ENCODE data around the gene KLK14.
A peak's percentile ranks its signal among the peaks of the same experiment; 100 is the strongest.

Gene KLK14

GRCh38 chr19:51123381-51123800 lies 40.7 kb upstream of the KLK14 start:
- Histone ChIP-seq H3K27ac (ENCODE audit: low read depth, low read length) (no peak overlapping the region), H3K27me3 (ENCODE audit: control insufficient read depth in 1 of 2, insufficient read depth in 2 of 2, low read length in 2 of 2) (no peaks in the 10 kb centered on the region), H3K9me3 (ENCODE audit: control insufficient read depth in 1 of 2, low read length in 2 of 2) (no peaks in the 10 kb centered on the region), H3K4me3 (ENCODE audit: low read depth in 1 of 2, low read length in 2 of 2) (no peak overlapping the region), H3K36me3 (ENCODE audit: control insufficient read depth in 1 of 2, insufficient read depth in 2 of 2, low read length in 2 of 2) (no peaks in the 10 kb centered on the region), H3K4me1 (ENCODE audit: control insufficient read depth in 1 of 2, insufficient read depth in 2 of 2, low read length in 2 of 2) (peaks cover 0 to 1% of the 10 kb centered on the region in 2 donors), H3K9ac (ENCODE audit: low read depth in 1 of 2, low read length in 2 of 2) (no peak overlapping the region)

- no peak overlapping the region for H3K9ac ChIP-seq (ENCODE audit: low read depth in 1 of 2, low read length in 2 of 2)
These were observed 39.7 kb upstream of the KLK14 start for GRCh38 chr19:51122112-51122981.

GRCh38 chr19:51121257-51121656 lies 38.6 kb upstream of the KLK14 start:
- Histone ChIP-seq H3K36me3 (ENCODE audit: control insufficient read depth in 1 of 2, insufficient read depth in 2 of 2, low read length in 2 of 2) (no peaks in the 10 kb centered on the region), H3K9ac (ENCODE audit: low read depth in 1 of 2, low read length in 2 of 2) (no peak overlapping the region), H3K4me1 (ENCODE audit: control insufficient read depth in 1 of 2, insufficient read depth in 2 of 2, low read length in 2 of 2) (no peaks in the 10 kb centered on the region), H3K27ac (ENCODE audit: low read depth, low read length) (no peak overlapping the region), H3K9me3 (ENCODE audit: control insufficient read depth in 1 of 2, low read length in 2 of 2) (no peaks in the 10 kb centered on the region), H3K4me3 (ENCODE audit: low read depth in 1 of 2, low read length in 2 of 2) (no peak overlapping the region), H3K27me3 (ENCODE audit: control insufficient read depth in 1 of 2, insufficient read depth in 2 of 2, low read length in 2 of 2) (no peaks in the 10 kb centered on the region)

More at GRCh38 chr19:51122112-51122981, 39.7 kb upstream of the KLK14 start:
- Histone ChIP-seq H3K9me3 (ENCODE audit: control insufficient read depth in 1 of 2, low read length in 2 of 2) (no peaks in the 10 kb centered on the region), H3K36me3 (ENCODE audit: control insufficient read depth in 1 of 2, insufficient read depth in 2 of 2, low read length in 2 of 2) (no peaks in the 10 kb centered on the region), H3K27ac (ENCODE audit: low read depth, low read length) (peak overlapping the region; percentile 3), H3K4me3 (ENCODE audit: low read depth in 1 of 2, low read length in 2 of 2) (no peak overlapping the region), H3K4me1 (ENCODE audit: control insufficient read depth in 1 of 2, insufficient read depth in 2 of 2, low read length in 2 of 2) (no peaks in the 10 kb centered on the region), H3K27me3 (ENCODE audit: control insufficient read depth in 1 of 2, insufficient read depth in 2 of 2, low read length in 2 of 2) (no peaks in the 10 kb centered on the region)

GRCh38 chr19:51120160-51120559 lies 37.5 kb upstream of the KLK14 start:
- Histone ChIP-seq H3K27ac (ENCODE audit: low read depth, low read length) (no peak overlapping the region), H3K36me3 (ENCODE audit: control insufficient read depth in 1 of 2, insufficient read depth in 2 of 2, low read length in 2 of 2) (no peaks in the 10 kb centered on the region), H3K9me3 (ENCODE audit: control insufficient read depth in 1 of 2, low read length in 2 of 2) (no peaks in the 10 kb centered on the region), H3K4me3 (ENCODE audit: low read depth in 1 of 2, low read length in 2 of 2) (no peak overlapping the region), H3K9ac (ENCODE audit: low read depth in 1 of 2, low read length in 2 of 2) (no peak overlapping the region), H3K27me3 (ENCODE audit: control insufficient read depth in 1 of 2, insufficient read depth in 2 of 2, low read length in 2 of 2) (peaks cover 0 to 3% of the 10 kb centered on the region in 2 donors), H3K4me1 (ENCODE audit: control insufficient read depth in 1 of 2, insufficient read depth in 2 of 2, low read length in 2 of 2) (no peaks in the 10 kb centered on the region)

GRCh38 chr19:51119611-51120010 lies 36.9 kb upstream of the KLK14 start:
- H3K9me3 ChIP-seq (ENCODE audit: control insufficient read depth in 1 of 2, low read length in 2 of 2) = no peaks in the 10 kb centered on the region
- H3K4me3 ChIP-seq (ENCODE audit: low read depth in 1 of 2, low read length in 2 of 2) = no peak overlapping the region
- no peak overlapping the region for H3K9ac ChIP-seq (ENCODE audit: low read depth in 1 of 2, low read length in 2 of 2)
- no peak overlapping the region for H3K27ac ChIP-seq (ENCODE audit: low read depth, low read length)
- H3K27me3 ChIP-seq (ENCODE audit: control insufficient read depth in 1 of 2, insufficient read depth in 2 of 2, low read length in 2 of 2) = peaks cover 0 to 3% of the 10 kb centered on the region in 2 donors
- H3K36me3 ChIP-seq (ENCODE audit: control insufficient read depth in 1 of 2, insufficient read depth in 2 of 2, low read length in 2 of 2) = no peaks in the 10 kb centered on the region
- no peaks in the 10 kb centered on the region for H3K4me1 ChIP-seq (ENCODE audit: control insufficient read depth in 1 of 2, insufficient read depth in 2 of 2, low read length in 2 of 2)

- no peak overlapping the region for H3K27ac ChIP-seq (ENCODE audit: low read depth, low read length)
- H3K4me3 ChIP-seq (ENCODE audit: low read depth in 1 of 2, low read length in 2 of 2) = no peak overlapping the region
- H3K27me3 ChIP-seq (ENCODE audit: control insufficient read depth in 1 of 2, insufficient read depth in 2 of 2, low read length in 2 of 2) = peaks cover 0 to 3% of the 10 kb centered on the region in 2 donors
- no peaks in the 10 kb centered on the region for H3K4me1 ChIP-seq (ENCODE audit: control insufficient read depth in 1 of 2, insufficient read depth in 2 of 2, low read length in 2 of 2)
- H3K9me3 ChIP-seq (ENCODE audit: control insufficient read depth in 1 of 2, low read length in 2 of 2) = no peaks in the 10 kb centered on the region
- no peak overlapping the region for H3K9ac ChIP-seq (ENCODE audit: low read depth in 1 of 2, low read length in 2 of 2)
- H3K36me3 ChIP-seq (ENCODE audit: control insufficient read depth in 1 of 2, insufficient read depth in 2 of 2, low read length in 2 of 2) = no peaks in the 10 kb centered on the region
These were observed 36.4 kb upstream of the KLK14 start for GRCh38 chr19:51119101-51119500.

GRCh38 chr19:51116736-51117286 lies 34.1 kb upstream of the KLK14 start:
- H3K4me1 ChIP-seq (ENCODE audit: control insufficient read depth in 1 of 2, insufficient read depth in 2 of 2, low read length in 2 of 2) = no peaks in the 10 kb centered on the region
- H3K9me3 ChIP-seq (ENCODE audit: control insufficient read depth in 1 of 2, low read length in 2 of 2) = no peaks in the 10 kb centered on the region
- H3K27ac ChIP-seq (ENCODE audit: low read depth, low read length) = no peak overlapping the region
- peaks cover 2 to 3% of the 10 kb centered on the region in 2 donors for H3K27me3 ChIP-seq (ENCODE audit: control insufficient read depth in 1 of 2, insufficient read depth in 2 of 2, low read length in 2 of 2)
- H3K9ac ChIP-seq (ENCODE audit: low read depth in 1 of 2, low read length in 2 of 2) = no peak overlapping the region
- H3K4me3 ChIP-seq (ENCODE audit: low read depth in 1 of 2, low read length in 2 of 2) = no peak overlapping the region
- H3K36me3 ChIP-seq (ENCODE audit: control insufficient read depth in 1 of 2, insufficient read depth in 2 of 2, low read length in 2 of 2) = no peaks in the 10 kb centered on the region

GRCh38 chr19:51114087-51114729 lies 31.5 kb upstream of the KLK14 start:
- Histone ChIP-seq H3K9ac (ENCODE audit: low read depth in 1 of 2, low read length in 2 of 2) (no peak overlapping the region), H3K27me3 (ENCODE audit: control insufficient read depth in 1 of 2, insufficient read depth in 2 of 2, low read length in 2 of 2) (peaks cover 2 to 3% of the 10 kb centered on the region in 2 donors), H3K4me1 (ENCODE audit: control insufficient read depth in 1 of 2, insufficient read depth in 2 of 2, low read length in 2 of 2) (no peaks in the 10 kb centered on the region), H3K4me3 (ENCODE audit: low read depth in 1 of 2, low read length in 2 of 2) (no peak overlapping the region), H3K9me3 (ENCODE audit: control insufficient read depth in 1 of 2, low read length in 2 of 2) (no peaks in the 10 kb centered on the region), H3K27ac (ENCODE audit: low read depth, low read length) (no peak overlapping the region), H3K36me3 (ENCODE audit: control insufficient read depth in 1 of 2, insufficient read depth in 2 of 2, low read length in 2 of 2) (no peaks in the 10 kb centered on the region)

GRCh38 chr19:51111606-51112005 lies 28.9 kb upstream of the KLK14 start:
- no peak overlapping the region for H3K4me3 ChIP-seq (ENCODE audit: low read depth in 1 of 2, low read length in 2 of 2)
- peaks cover 2 to 3% of the 10 kb centered on the region in 2 donors for H3K27me3 ChIP-seq (ENCODE audit: control insufficient read depth in 1 of 2, insufficient read depth in 2 of 2, low read length in 2 of 2)
- H3K36me3 ChIP-seq (ENCODE audit: control insufficient read depth in 1 of 2, insufficient read depth in 2 of 2, low read length in 2 of 2) = no peaks in the 10 kb centered on the region
- H3K27ac ChIP-seq (ENCODE audit: low read depth, low read length) = no peak overlapping the region
- no peak overlapping the region for H3K9ac ChIP-seq (ENCODE audit: low read depth in 1 of 2, low read length in 2 of 2)
- peaks cover 5 to 12% of the 10 kb centered on the region in 2 donors for H3K4me1 ChIP-seq (ENCODE audit: control insufficient read depth in 1 of 2, insufficient read depth in 2 of 2, low read length in 2 of 2)
- no peaks in the 10 kb centered on the region for H3K9me3 ChIP-seq (ENCODE audit: control insufficient read depth in 1 of 2, low read length in 2 of 2)

- Histone ChIP-seq H3K36me3 (ENCODE audit: control insufficient read depth in 1 of 2, insufficient read depth in 2 of 2, low read length in 2 of 2) (no peaks in the 10 kb centered on the region), H3K4me3 (ENCODE audit: low read depth in 1 of 2, low read length in 2 of 2) (no peak overlapping the region), H3K4me1 (ENCODE audit: control insufficient read depth in 1 of 2, insufficient read depth in 2 of 2, low read length in 2 of 2) (peaks cover 5 to 12% of the 10 kb centered on the region in 2 donors), H3K27ac (ENCODE audit: low read depth, low read length) (no peak overlapping the region), H3K9ac (ENCODE audit: low read depth in 1 of 2, low read length in 2 of 2) (no peak overlapping the region), H3K9me3 (ENCODE audit: control insufficient read depth in 1 of 2, low read length in 2 of 2) (no peaks in the 10 kb centered on the region), H3K27me3 (ENCODE audit: control insufficient read depth in 1 of 2, insufficient read depth in 2 of 2, low read length in 2 of 2) (peaks cover 0 to 2% of the 10 kb centered on the region in 2 donors)
These were observed 27.9 kb upstream of the KLK14 start for GRCh38 chr19:51110666-51110971.

All from duodenal mucosa (tissue), 2 donors.